Erythroblast (primary cell): ENCODE measurements around the gene WDFY4.

ENCODE experiments used
- GATA1 ChIP-seq: IDR thresholded peaks from 2 replicates; pipeline ENCODE4 v1.6.1; 2011; ENCODE audit warnings: low read depth, mild to moderate bottlenecking, control low read depth, low read length, moderate library complexity
- POLR2A ChIP-seq: IDR thresholded peaks from 2 replicates; pipeline ENCODE4 v1.6.1; 2011; ENCODE audit warnings: mild to moderate bottlenecking, low read length

- TF ChIP-seq POLR2A (no peak), GATA1 (no peak)
Measured at GRCh38 chr10:49023752-49024151, 339.1 kb downstream of the WDFY4 start.
